ENCODE results near the gene PTPRJ. TPM values are rescaled to one million over a fixed set of nuclear protein-coding genes. Genes with fewer than 3 reads are reported as not detected.

Gene PTPRJ
- polyA plus RNA-seq, 1 donor from 2014 or later, result 8.6 TPM

DNA sequence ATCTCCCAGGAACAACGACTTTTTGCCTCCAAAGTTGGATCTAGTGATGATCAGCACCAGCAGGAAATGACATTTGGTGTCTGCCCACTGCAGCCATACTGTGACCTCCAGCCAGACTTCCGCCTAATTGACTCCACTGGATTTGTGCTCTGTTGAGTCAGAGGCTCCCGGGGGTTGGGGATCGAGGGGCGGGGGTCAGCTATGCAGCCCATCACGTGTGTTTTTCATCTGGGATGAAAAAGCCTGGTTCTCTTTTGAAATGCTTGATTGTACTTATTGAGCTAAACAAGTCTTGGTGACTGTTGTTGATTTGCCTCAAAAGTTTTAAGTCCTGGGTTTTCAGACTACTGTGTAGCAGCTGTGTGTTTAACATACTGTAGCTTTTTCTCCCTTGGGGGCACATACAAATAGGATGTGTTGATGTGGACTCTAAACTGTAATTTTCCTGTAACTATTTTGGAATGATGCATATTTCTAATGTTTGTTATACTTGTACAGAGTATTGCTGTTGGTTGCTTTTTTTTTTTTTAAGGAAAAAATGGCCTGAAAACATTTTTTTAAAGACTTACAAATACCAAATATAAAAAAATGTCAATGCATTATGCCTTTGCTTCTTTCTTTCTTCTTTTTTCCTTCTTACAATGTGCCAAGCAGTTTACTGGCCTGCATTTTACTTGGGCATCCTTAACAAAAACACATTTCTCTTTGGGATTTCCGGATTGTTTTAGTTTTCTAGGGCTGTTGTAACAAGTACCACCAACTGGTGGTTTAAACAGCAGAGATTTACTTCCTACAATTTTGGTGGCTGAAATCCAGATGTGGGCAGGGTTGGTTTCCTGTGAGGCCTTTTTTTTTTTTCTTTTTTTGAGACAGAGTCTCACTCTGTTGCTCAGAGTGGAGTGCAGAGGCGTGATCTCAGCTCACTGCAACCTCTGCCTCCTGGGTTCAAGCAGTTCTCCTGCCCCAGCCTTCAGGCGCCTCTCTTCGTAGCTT is 190.2 kb downstream of the PTPRJ start:
- no peak overlapping the region for H3K4me3 ChIP-seq (ENCODE audit: low read length)
- no peaks in the 10 kb centered on the region for H3K9me3 ChIP-seq (ENCODE audit: low read length)
- no peaks in the 10 kb centered on the region for H4K20me1 ChIP-seq (ENCODE audit: insufficient read depth)
- H3K27me3 ChIP-seq (ENCODE audit: insufficient read depth, low read depth, low read length), result no peaks in the 10 kb centered on the region
- H3K36me3 ChIP-seq (ENCODE audit: insufficient read depth, low read length), result no peaks in the 10 kb centered on the region
- H3F3A ChIP-seq (ENCODE audit: insufficient read depth, low read length, poor library complexity, severe bottlenecking), result no peaks in the 10 kb centered on the region
- no peak overlapping the region for H3K9ac ChIP-seq (ENCODE audit: low read length)
- H3K27ac ChIP-seq (ENCODE audit: low read length), result no peak overlapping the region
- H3K9me2 ChIP-seq (ENCODE audit: insufficient read depth, low read length), result no peaks in the 10 kb centered on the region
- TF ChIP-seq MXI1 (conservative IDR thresholded peaks at IDR 0.05; ENCODE audit: poor library complexity, severe bottlenecking), result no peak
- TF ChIP-seq, protein P1, sequence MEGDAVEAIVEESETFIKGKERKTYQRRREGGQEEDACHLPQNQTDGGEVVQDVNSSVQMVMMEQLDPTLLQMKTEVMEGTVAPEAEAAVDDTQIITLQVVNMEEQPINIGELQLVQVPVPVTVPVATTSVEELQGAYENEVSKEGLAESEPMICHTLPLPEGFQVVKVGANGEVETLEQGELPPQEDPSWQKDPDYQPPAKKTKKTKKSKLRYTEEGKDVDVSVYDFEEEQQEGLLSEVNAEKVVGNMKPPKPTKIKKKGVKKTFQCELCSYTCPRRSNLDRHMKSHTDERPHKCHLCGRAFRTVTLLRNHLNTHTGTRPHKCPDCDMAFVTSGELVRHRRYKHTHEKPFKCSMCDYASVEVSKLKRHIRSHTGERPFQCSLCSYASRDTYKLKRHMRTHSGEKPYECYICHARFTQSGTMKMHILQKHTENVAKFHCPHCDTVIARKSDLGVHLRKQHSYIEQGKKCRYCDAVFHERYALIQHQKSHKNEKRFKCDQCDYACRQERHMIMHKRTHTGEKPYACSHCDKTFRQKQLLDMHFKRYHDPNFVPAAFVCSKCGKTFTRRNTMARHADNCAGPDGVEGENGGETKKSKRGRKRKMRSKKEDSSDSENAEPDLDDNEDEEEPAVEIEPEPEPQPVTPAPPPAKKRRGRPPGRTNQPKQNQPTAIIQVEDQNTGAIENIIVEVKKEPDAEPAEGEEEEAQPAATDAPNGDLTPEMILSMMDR (IDR thresholded peaks at IDR 0.05; ENCODE audit: poor library complexity, severe bottlenecking), result no peak
- H2AFZ ChIP-seq (ENCODE audit: low read depth, low read length), result no peak overlapping the region
- no peak overlapping the region for H3K4me2 ChIP-seq (ENCODE audit: low read length)
- H3K79me2 ChIP-seq (replicated peaks; ENCODE audit: insufficient read depth, low read length), result no peaks in the 10 kb centered on the region

DNA sequence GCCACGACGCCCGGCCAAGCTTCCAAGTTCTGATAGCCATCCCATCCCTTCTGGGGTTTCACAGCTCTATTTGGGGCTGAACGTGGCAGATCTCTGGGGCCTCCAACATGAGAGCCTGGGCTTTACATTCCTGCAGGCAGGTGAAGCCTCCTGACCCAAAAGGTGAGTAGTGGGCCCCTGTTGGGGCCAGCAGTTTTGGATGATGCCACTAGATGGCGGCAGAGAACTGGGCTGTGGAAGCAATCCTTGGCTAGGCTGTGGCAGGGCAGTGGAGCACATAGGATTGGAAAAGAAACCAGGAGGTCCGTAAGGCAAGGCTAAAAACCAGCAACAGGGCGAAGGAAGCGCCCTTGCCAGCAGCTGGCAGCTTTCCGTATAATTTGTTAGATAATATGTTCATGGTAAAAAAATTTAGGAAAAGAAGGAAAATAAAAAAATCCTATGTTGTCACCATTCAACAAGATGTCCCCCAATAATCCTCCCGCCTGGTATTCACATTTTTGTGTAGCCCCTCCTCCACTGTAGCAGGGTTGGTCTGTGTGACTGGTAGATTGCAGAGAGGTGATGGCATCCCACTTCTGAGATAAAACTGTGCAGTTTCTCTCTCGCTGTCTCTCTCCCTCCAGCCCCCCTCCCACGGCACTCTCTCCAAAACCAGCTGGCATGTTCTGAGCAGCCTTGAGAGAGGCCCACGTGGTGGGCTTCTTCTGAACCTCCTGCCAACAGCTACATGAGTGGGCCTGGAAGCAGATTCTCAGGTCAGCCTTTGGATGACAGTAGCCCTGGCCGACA is 192.7 kb downstream of the PTPRJ start:
- Histone ChIP-seq H3K27ac (ENCODE audit: low read length) (no peak overlapping the region), H3K27me3 (ENCODE audit: insufficient read depth, low read depth, low read length) (no peaks in the 10 kb centered on the region), H3K4me3 (ENCODE audit: low read length) (no peak overlapping the region), H3K79me2 (replicated peaks; ENCODE audit: insufficient read depth, low read length) (no peaks in the 10 kb centered on the region), H3K9me2 (ENCODE audit: insufficient read depth, low read length) (no peaks in the 10 kb centered on the region), H3K4me2 (ENCODE audit: low read length) (no peak overlapping the region), H3K9me3 (ENCODE audit: low read length) (no peaks in the 10 kb centered on the region), H4K20me1 (ENCODE audit: insufficient read depth) (no peaks in the 10 kb centered on the region), H3K9ac (ENCODE audit: low read length) (no peak overlapping the region), H3K36me3 (ENCODE audit: insufficient read depth, low read length) (no peaks in the 10 kb centered on the region), H3F3A (ENCODE audit: insufficient read depth, low read length, poor library complexity, severe bottlenecking) (no peaks in the 10 kb centered on the region), H2AFZ (ENCODE audit: low read depth, low read length) (no peak overlapping the region)
- TF ChIP-seq, protein P1 (IDR thresholded peaks at IDR 0.05; ENCODE audit: poor library complexity, severe bottlenecking), result peak; percentile 69
- TF ChIP-seq RAD21 (conservative IDR thresholded peaks at IDR 0.05) (peak; percentile 65), POLR2AphosphoS5 (IDR thresholded peaks at IDR 0.05) (no peak)

DNA sequence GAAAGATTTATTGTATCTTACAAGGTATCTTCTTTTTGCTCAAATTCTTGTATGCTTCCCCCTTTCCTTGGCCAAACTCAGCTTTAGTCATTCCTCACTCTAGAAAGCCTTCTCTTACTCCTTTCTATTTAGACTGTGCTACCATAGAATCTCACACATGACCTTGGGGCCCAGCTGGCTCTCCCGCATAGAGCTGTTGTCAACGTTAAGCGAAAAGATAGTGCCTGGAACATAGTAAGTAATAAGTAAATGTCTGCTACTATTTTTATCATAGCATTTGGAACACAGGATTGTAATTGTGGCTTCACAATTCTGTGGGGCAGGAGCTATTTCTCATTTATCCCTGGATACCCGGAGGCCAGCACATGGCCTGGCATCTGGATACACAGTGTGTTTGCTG is 197.3 kb downstream of the PTPRJ start:
- Histone ChIP-seq H3K79me2 (replicated peaks; ENCODE audit: insufficient read depth, low read length) (no peaks in the 10 kb centered on the region), H4K20me1 (ENCODE audit: insufficient read depth) (no peaks in the 10 kb centered on the region), H3K27me3 (ENCODE audit: insufficient read depth, low read depth, low read length) (no peaks in the 10 kb centered on the region), H3F3A (ENCODE audit: insufficient read depth, low read length, poor library complexity, severe bottlenecking) (no peaks in the 10 kb centered on the region), H2AFZ (ENCODE audit: low read depth, low read length) (no peak overlapping the region), H3K9me2 (ENCODE audit: insufficient read depth, low read length) (no peaks in the 10 kb centered on the region), H3K9ac (ENCODE audit: low read length) (no peak overlapping the region), H3K36me3 (ENCODE audit: insufficient read depth, low read length) (no peaks in the 10 kb centered on the region), H3K27ac (ENCODE audit: low read length) (no peak overlapping the region), H3K4me2 (ENCODE audit: low read length) (no peak overlapping the region), H3K4me3 (ENCODE audit: low read length) (no peak overlapping the region), H3K9me3 (ENCODE audit: low read length) (no peaks in the 10 kb centered on the region)
- TF ChIP-seq EZH2 (IDR thresholded peaks at IDR 0.05; ENCODE audit: borderline replicate concordance, insufficient read depth, low read length, poor library complexity, severe bottlenecking) (no peak), MXI1 (conservative IDR thresholded peaks at IDR 0.05; ENCODE audit: poor library complexity, severe bottlenecking) (no peak), POLR2AphosphoS5 (IDR thresholded peaks at IDR 0.05) (no peak), RAD21 (conservative IDR thresholded peaks at IDR 0.05) (no peak), TAF1 (IDR thresholded peaks at IDR 0.05; ENCODE audit: low read depth) (no peak), EP300 (conservative IDR thresholded peaks at IDR 0.05; ENCODE audit: poor library complexity, severe bottlenecking) (no peak), SMC3 (conservative IDR thresholded peaks at IDR 0.05; ENCODE audit: poor library complexity) (no peak)
- TF ChIP-seq, protein P2, sequence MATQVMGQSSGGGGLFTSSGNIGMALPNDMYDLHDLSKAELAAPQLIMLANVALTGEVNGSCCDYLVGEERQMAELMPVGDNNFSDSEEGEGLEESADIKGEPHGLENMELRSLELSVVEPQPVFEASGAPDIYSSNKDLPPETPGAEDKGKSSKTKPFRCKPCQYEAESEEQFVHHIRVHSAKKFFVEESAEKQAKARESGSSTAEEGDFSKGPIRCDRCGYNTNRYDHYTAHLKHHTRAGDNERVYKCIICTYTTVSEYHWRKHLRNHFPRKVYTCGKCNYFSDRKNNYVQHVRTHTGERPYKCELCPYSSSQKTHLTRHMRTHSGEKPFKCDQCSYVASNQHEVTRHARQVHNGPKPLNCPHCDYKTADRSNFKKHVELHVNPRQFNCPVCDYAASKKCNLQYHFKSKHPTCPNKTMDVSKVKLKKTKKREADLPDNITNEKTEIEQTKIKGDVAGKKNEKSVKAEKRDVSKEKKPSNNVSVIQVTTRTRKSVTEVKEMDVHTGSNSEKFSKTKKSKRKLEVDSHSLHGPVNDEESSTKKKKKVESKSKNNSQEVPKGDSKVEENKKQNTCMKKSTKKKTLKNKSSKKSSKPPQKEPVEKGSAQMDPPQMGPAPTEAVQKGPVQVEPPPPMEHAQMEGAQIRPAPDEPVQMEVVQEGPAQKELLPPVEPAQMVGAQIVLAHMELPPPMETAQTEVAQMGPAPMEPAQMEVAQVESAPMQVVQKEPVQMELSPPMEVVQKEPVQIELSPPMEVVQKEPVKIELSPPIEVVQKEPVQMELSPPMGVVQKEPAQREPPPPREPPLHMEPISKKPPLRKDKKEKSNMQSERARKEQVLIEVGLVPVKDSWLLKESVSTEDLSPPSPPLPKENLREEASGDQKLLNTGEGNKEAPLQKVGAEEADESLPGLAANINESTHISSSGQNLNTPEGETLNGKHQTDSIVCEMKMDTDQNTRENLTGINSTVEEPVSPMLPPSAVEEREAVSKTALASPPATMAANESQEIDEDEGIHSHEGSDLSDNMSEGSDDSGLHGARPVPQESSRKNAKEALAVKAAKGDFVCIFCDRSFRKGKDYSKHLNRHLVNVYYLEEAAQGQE (IDR thresholded peaks at IDR 0.05; ENCODE audit: borderline replicate concordance), result no peak
- TF ChIP-seq, protein P1 (IDR thresholded peaks at IDR 0.05; ENCODE audit: poor library complexity, severe bottlenecking), result no peak
